Gastrocnemius medialis (tissue), 4 donors: ENCODE results near the gene MAL.

Source experiments
- CTCF ChIP-seq, 5 experiments: fragments of 450-650 bp in 3 of 5; fragments of 200-600 bp in 2 of 5; sonication (generic) in 2 of 5; IDR thresholded peaks in 4 of 5; conservative IDR thresholded peaks in 1 of 5; 1 replicate in 4 of 5; 2 replicates in 1 of 5; pipeline ENCODE4 v1.5.1; 2016 to 2019; ENCODE audit warnings: antibody characterized with exemption in 5 of 5, mild to moderate bottlenecking in 3 of 5, moderate library complexity in 3 of 5
- POLR2A ChIP-seq, 2 donors: fragments of 450-650 bp; IDR thresholded peaks; one replicate each; pipeline ENCODE4 v1.6.1; 2017; ENCODE audit warnings: antibody characterized with exemption in 2 of 2, mild to moderate bottlenecking in 2 of 2, moderate library complexity in 2 of 2

- TF ChIP-seq CTCF (IDR thresholded peaks at IDR 0.05 in 4 of 5, conservative IDR thresholded peaks at IDR 0.05 in 1 of 5) (no peak), POLR2A (IDR thresholded peaks at IDR 0.05) (no peak)
Measured at GRCh38 chr2:95053543-95053942, 28.0 kb downstream of the MAL start.
